HG03097 (cell line): ENCODE results near the gene FAM135A.
"Not testable (repeated sequence)": the region's sequence is repeated elsewhere in the genome, so short reads cannot be mapped to it uniquely, and the experiment has no call there.

Experiments
- ATAC-seq: cut with Tn5 transposase; IDR thresholded peaks from one replicate; pipeline ENCODE4 v1.9.1; 2021; ENCODE audit not compliant: unreplicated experiment, low FRiP score

Gene FAM135A

GRCh38 chr6:70453899-70454298 is 40.6 kb downstream of the FAM135A start:
- not testable (repeated sequence) for ATAC-seq

GRCh38 chr6:70456735-70457134 is 43.4 kb downstream of the FAM135A start:
- no peak for ATAC-seq

GRCh38 chr6:70459235-70459634 is 45.9 kb downstream of the FAM135A start:
- no peak for ATAC-seq

- ATAC-seq, result not testable (repeated sequence)
Measured at GRCh38 chr6:70459699-70460098, 46.4 kb downstream of the FAM135A start.

- ATAC-seq, result no peak
Measured at GRCh38 chr6:70470016-70470415, 56.7 kb downstream of the FAM135A start.

- ATAC-seq, result not testable (repeated sequence)
Measured at GRCh38 chr6:70470510-70470909, 57.2 kb downstream of the FAM135A start.

- no peak for ATAC-seq
Measured at GRCh38 chr6:70474751-70475150, 61.4 kb downstream of the FAM135A start.

GRCh38 chr6:70479236-70479635 is 65.9 kb downstream of the FAM135A start:
- ATAC-seq, result no peak

GRCh38 chr6:70486638-70487037 is 73.3 kb downstream of the FAM135A start:
- not testable (repeated sequence) for ATAC-seq

- ATAC-seq, result no peak
Measured at GRCh38 chr6:70489364-70489763, 76.1 kb downstream of the FAM135A start.

GRCh38 chr6:70494833-70495232 is 81.5 kb downstream of the FAM135A start:
- no peak for ATAC-seq

- not testable (repeated sequence) for ATAC-seq
Measured at GRCh38 chr6:70495790-70496189, 82.5 kb downstream of the FAM135A start.

GRCh38 chr6:70502484-70502883 is 89.2 kb downstream of the FAM135A start:
- no peak for ATAC-seq

- no peak for ATAC-seq
Measured at GRCh38 chr6:70503813-70504465, 90.6 kb downstream of the FAM135A start.

GRCh38 chr6:70506321-70506720 is 93.0 kb downstream of the FAM135A start:
- ATAC-seq, result no peak

- no peak for ATAC-seq
Measured at GRCh38 chr6:70507161-70507560, 93.9 kb downstream of the FAM135A start.

GRCh38 chr6:70508953-70509352 is 95.6 kb downstream of the FAM135A start:
- ATAC-seq, result no peak

GRCh38 chr6:70510600-70510999 is 97.3 kb downstream of the FAM135A start:
- ATAC-seq, result no peak

GRCh38 chr6:70518723-70519122 is 105.4 kb downstream of the FAM135A start:
- ATAC-seq, result no peak

GRCh38 chr6:70520575-70520974 is 107.3 kb downstream of the FAM135A start:
- no peak for ATAC-seq

GRCh38 chr6:70524721-70525286 is 111.5 kb downstream of the FAM135A start:
- ATAC-seq, result no peak

GRCh38 chr6:70527071-70527737 is 113.9 kb downstream of the FAM135A start:
- no peak for ATAC-seq
